Measurements from ENCODE around the gene WDR36. TPM values are rescaled to one million over a fixed set of nuclear protein-coding genes. Genes with fewer than 3 reads are reported as not detected.

The WDR36 gene
- polyA plus RNA-seq, 4 donors, result 2.7 to 19.0 (median 5.9) TPM

- Histone ChIP-seq H3K4me3 (ENCODE audit: low read depth in 1 of 3, low read length in 3 of 3) (no peak overlapping the region), H3K27me3 (ENCODE audit: control insufficient read depth in 3 of 3, insufficient read depth in 3 of 3, low read length in 3 of 3) (peaks cover 0 to 21% (median 3%) of the 10 kb centered on the region in 3 donors), H3K36me3 (ENCODE audit: control insufficient read depth in 3 of 3, insufficient read depth in 2 of 3, low read depth in 1 of 3, low read length in 3 of 3) (no peaks in the 10 kb centered on the region), H3K4me1 (ENCODE audit: control insufficient read depth in 3 of 3, insufficient read depth in 2 of 3, low read depth in 1 of 3, low read length in 2 of 3) (no peaks in the 10 kb centered on the region), H3K9me3 (ENCODE audit: control insufficient read depth in 2 of 2, insufficient read depth in 1 of 2, low read depth in 1 of 2, low read length in 1 of 2) (no peaks in the 10 kb centered on the region), H3K27ac (ENCODE audit: low read depth in 1 of 3, low read length in 2 of 3) (no peak overlapping the region)
- DNase-seq (no peak), FAIRE-seq (no peak)
- WGBS, 3 donors, result 77 to 87% (median 80%) methylated on average over 2 of the region's 2 CpGs
Observed at GRCh38 chr5:111077678-111078077, 14.5 kb upstream of the WDR36 start.

- Histone ChIP-seq H3K9me3 (ENCODE audit: control insufficient read depth in 2 of 2, insufficient read depth in 1 of 2, low read depth in 1 of 2, low read length in 1 of 2) (no peaks in the 10 kb centered on the region), H3K36me3 (ENCODE audit: control insufficient read depth in 3 of 3, insufficient read depth in 2 of 3, low read depth in 1 of 3, low read length in 3 of 3) (no peaks in the 10 kb centered on the region), H3K4me1 (ENCODE audit: control insufficient read depth in 3 of 3, insufficient read depth in 2 of 3, low read depth in 1 of 3, low read length in 2 of 3) (no peaks in the 10 kb centered on the region), H3K27me3 (ENCODE audit: control insufficient read depth in 3 of 3, insufficient read depth in 3 of 3, low read length in 3 of 3) (peaks cover 0 to 9% (median 0%) of the 10 kb centered on the region in 3 donors), H3K27ac (ENCODE audit: low read depth in 1 of 3, low read length in 2 of 3) (no peak overlapping the region), H3K4me3 (ENCODE audit: low read depth in 1 of 3, low read length in 3 of 3) (no peak overlapping the region)
- FAIRE-seq, result no peak
- no peak for DNase-seq
- 32 to 94% (median 58%) methylated on average over 1 of the region's 1 CpG for WGBS, 3 donors
Observed at GRCh38 chr5:111079846-111080245, 12.3 kb upstream of the WDR36 start.

- peaks cover 0 to 3% (median 0%) of the 10 kb centered on the region in 3 donors for H3K27me3 ChIP-seq (ENCODE audit: control insufficient read depth in 3 of 3, insufficient read depth in 3 of 3, low read length in 3 of 3)
- H3K4me3 ChIP-seq (ENCODE audit: low read depth in 1 of 3, low read length in 3 of 3), result no peak overlapping the region
- H3K9me3 ChIP-seq (ENCODE audit: control insufficient read depth in 2 of 2, insufficient read depth in 1 of 2, low read depth in 1 of 2, low read length in 1 of 2), result no peaks in the 10 kb centered on the region
- no peak overlapping the region for H3K27ac ChIP-seq (ENCODE audit: low read depth in 1 of 3, low read length in 2 of 3)
- H3K4me1 ChIP-seq (ENCODE audit: control insufficient read depth in 3 of 3, insufficient read depth in 2 of 3, low read depth in 1 of 3, low read length in 2 of 3), result no peaks in the 10 kb centered on the region
- FAIRE-seq (no peak), DNase-seq (no peak)
- 18 to 45% (median 28%) methylated on average over 7 of the region's 7 CpGs for WGBS, 3 donors
- H3K36me3 ChIP-seq (ENCODE audit: control insufficient read depth in 3 of 3, insufficient read depth in 2 of 3, low read depth in 1 of 3, low read length in 3 of 3), result no peaks in the 10 kb centered on the region
Observed at GRCh38 chr5:111083323-111083722, 8.8 kb upstream of the WDR36 start.

GRCh38 chr5:111095982-111096381, 3.8 kb downstream of the WDR36 start:
- 78 to 90% (median 82%) methylated on average over 1 of the region's 1 CpG for WGBS, 3 donors
- DNase-seq, result no peak
- H3K4me3 ChIP-seq (ENCODE audit: low read depth in 1 of 3, low read length in 3 of 3), result no peak overlapping the region
- FAIRE-seq, result no peak
- peaks cover 3 to 17% (median 4%) of the 10 kb centered on the region in 3 donors for H3K4me1 ChIP-seq (ENCODE audit: control insufficient read depth in 3 of 3, insufficient read depth in 2 of 3, low read depth in 1 of 3, low read length in 2 of 3)
- no peaks in the 10 kb centered on the region for H3K9me3 ChIP-seq (ENCODE audit: control insufficient read depth in 2 of 2, insufficient read depth in 1 of 2, low read depth in 1 of 2, low read length in 1 of 2)
- H3K27ac ChIP-seq (ENCODE audit: low read depth in 1 of 3, low read length in 2 of 3), result no peak overlapping the region
- peaks cover 5 to 6% (median 6%) of the 10 kb centered on the region in 3 donors for H3K36me3 ChIP-seq (ENCODE audit: control insufficient read depth in 3 of 3, insufficient read depth in 2 of 3, low read depth in 1 of 3, low read length in 3 of 3)
- no peaks in the 10 kb centered on the region for H3K27me3 ChIP-seq (ENCODE audit: control insufficient read depth in 3 of 3, insufficient read depth in 3 of 3, low read length in 3 of 3)

- WGBS, 3 donors, result 70 to 82% (median 71%) methylated on average over 1 of the region's 1 CpG
- Histone ChIP-seq H3K4me1 (ENCODE audit: control insufficient read depth in 3 of 3, insufficient read depth in 2 of 3, low read depth in 1 of 3, low read length in 2 of 3) (peaks cover 0 to 4% (median 0%) of the 10 kb centered on the region in 3 donors), H3K27me3 (ENCODE audit: control insufficient read depth in 3 of 3, insufficient read depth in 3 of 3, low read length in 3 of 3) (no peaks in the 10 kb centered on the region), H3K9me3 (ENCODE audit: control insufficient read depth in 2 of 2, insufficient read depth in 1 of 2, low read depth in 1 of 2, low read length in 1 of 2) (no peaks in the 10 kb centered on the region), H3K4me3 (ENCODE audit: low read depth in 1 of 3, low read length in 3 of 3) (no peak overlapping the region), H3K27ac (ENCODE audit: low read depth in 1 of 3, low read length in 2 of 3) (no peak overlapping the region), H3K36me3 (ENCODE audit: control insufficient read depth in 3 of 3, insufficient read depth in 2 of 3, low read depth in 1 of 3, low read length in 3 of 3) (peaks cover 6% of the 10 kb centered on the region in 3 donors)
- DNase-seq (no peak), FAIRE-seq (no peak)
Observed at GRCh38 chr5:111099058-111099778, 7.1 kb downstream of the WDR36 start.

- Histone ChIP-seq H3K4me3 (ENCODE audit: low read depth in 1 of 3, low read length in 3 of 3) (no peak overlapping the region), H3K27ac (ENCODE audit: low read depth in 1 of 3, low read length in 2 of 3) (no peak overlapping the region), H3K27me3 (ENCODE audit: control insufficient read depth in 3 of 3, insufficient read depth in 3 of 3, low read length in 3 of 3) (no peaks in the 10 kb centered on the region), H3K36me3 (ENCODE audit: control insufficient read depth in 3 of 3, insufficient read depth in 2 of 3, low read depth in 1 of 3, low read length in 3 of 3) (peaks cover 0 to 12% (median 5%) of the 10 kb centered on the region in 3 donors), H3K9me3 (ENCODE audit: control insufficient read depth in 2 of 2, insufficient read depth in 1 of 2, low read depth in 1 of 2, low read length in 1 of 2) (no peaks in the 10 kb centered on the region), H3K4me1 (ENCODE audit: control insufficient read depth in 3 of 3, insufficient read depth in 2 of 3, low read depth in 1 of 3, low read length in 2 of 3) (no peaks in the 10 kb centered on the region)
- WGBS, 3 donors, result 94 to 97% (median 95%) methylated on average over 2 of the region's 2 CpGs
- DNase-seq, result no peak
- no peak for FAIRE-seq
Observed at GRCh38 chr5:111106320-111106948, 14.3 kb downstream of the WDR36 start.

- 88 to 90% (median 89%) methylated on average over 2 of the region's 2 CpGs for WGBS, 3 donors
- Histone ChIP-seq H3K9me3 (ENCODE audit: control insufficient read depth in 2 of 2, insufficient read depth in 1 of 2, low read depth in 1 of 2, low read length in 1 of 2) (no peaks in the 10 kb centered on the region), H3K27ac (ENCODE audit: low read depth in 1 of 3, low read length in 2 of 3) (no peak overlapping the region), H3K36me3 (ENCODE audit: control insufficient read depth in 3 of 3, insufficient read depth in 2 of 3, low read depth in 1 of 3, low read length in 3 of 3) (peaks cover 0 to 12% (median 5%) of the 10 kb centered on the region in 3 donors), H3K4me1 (ENCODE audit: control insufficient read depth in 3 of 3, insufficient read depth in 2 of 3, low read depth in 1 of 3, low read length in 2 of 3) (no peaks in the 10 kb centered on the region), H3K4me3 (ENCODE audit: low read depth in 1 of 3, low read length in 3 of 3) (no peak overlapping the region), H3K27me3 (ENCODE audit: control insufficient read depth in 3 of 3, insufficient read depth in 3 of 3, low read length in 3 of 3) (no peaks in the 10 kb centered on the region)
- no peak for FAIRE-seq
- no peak for DNase-seq
Observed at GRCh38 chr5:111107371-111107770, 15.2 kb downstream of the WDR36 start.

GRCh38 chr5:111111956-111112355, 19.8 kb downstream of the WDR36 start:
- FAIRE-seq (no peak), DNase-seq (no peak)
- no peaks in the 10 kb centered on the region for H3K9me3 ChIP-seq (ENCODE audit: control insufficient read depth in 2 of 2, insufficient read depth in 1 of 2, low read depth in 1 of 2, low read length in 1 of 2)
- peaks cover 0 to 8% (median 2%) of the 10 kb centered on the region in 3 donors for H3K36me3 ChIP-seq (ENCODE audit: control insufficient read depth in 3 of 3, insufficient read depth in 2 of 3, low read depth in 1 of 3, low read length in 3 of 3)
- 92 to 94% (median 93%) methylated on average over 3 of the region's 3 CpGs for WGBS, 3 donors
- no peaks in the 10 kb centered on the region for H3K4me1 ChIP-seq (ENCODE audit: control insufficient read depth in 3 of 3, insufficient read depth in 2 of 3, low read depth in 1 of 3, low read length in 2 of 3)
- H3K4me3 ChIP-seq (ENCODE audit: low read depth in 1 of 3, low read length in 3 of 3), result no peak overlapping the region
- H3K27ac ChIP-seq (ENCODE audit: low read depth in 1 of 3, low read length in 2 of 3), result no peak overlapping the region
- H3K27me3 ChIP-seq (ENCODE audit: control insufficient read depth in 3 of 3, insufficient read depth in 3 of 3, low read length in 3 of 3), result no peaks in the 10 kb centered on the region

Measured in small intestine (tissue), 7 donors.